ENCODE data around the gene AMPD3.

Gene AMPD3

DNA sequence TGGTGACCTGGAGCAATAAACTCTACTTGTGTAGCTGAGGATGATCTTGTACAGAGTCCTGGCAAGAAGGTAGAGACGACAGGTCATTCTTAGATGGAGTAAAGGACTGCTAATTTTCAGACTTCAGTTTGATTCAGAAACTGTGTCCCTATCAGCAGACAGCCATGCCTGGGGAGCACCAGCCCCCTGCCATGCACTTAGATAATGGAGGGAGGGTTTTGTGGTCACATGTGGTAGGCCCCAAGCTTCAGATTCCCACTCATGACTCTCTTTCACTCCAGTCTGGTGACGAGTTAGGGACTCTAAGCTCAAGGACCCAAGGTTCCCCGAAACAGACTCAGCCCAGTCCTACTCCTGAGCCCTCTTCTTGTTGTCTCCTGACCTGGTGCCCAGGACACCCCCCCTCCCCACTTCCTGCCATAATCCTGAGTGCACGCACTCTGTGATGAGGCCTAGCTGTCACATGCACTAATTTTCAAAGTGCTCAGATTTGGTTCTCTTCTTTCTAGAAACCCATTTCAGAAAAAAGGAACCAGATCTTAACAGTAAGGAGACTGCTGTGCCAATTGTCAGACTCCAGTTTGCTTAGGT is 10.2 kb upstream of the AMPD3 start:
- Histone ChIP-seq H3K27ac (ENCODE audit: insufficient read depth, low read depth, low read length, poor library complexity, severe bottlenecking) (no peak overlapping the region), H3K27me3 (ENCODE audit: control insufficient read depth, insufficient read depth, low read length, poor library complexity, severe bottlenecking) (peaks cover 21% of the 10 kb centered on the region), H3K4me3 (ENCODE audit: insufficient read depth, low read depth, low read length) (no peak overlapping the region), H3K9me3 (ENCODE audit: control insufficient read depth, low read length) (no peaks in the 10 kb centered on the region), H3K4me1 (ENCODE audit: control insufficient read depth, insufficient read depth, low read length) (no peaks in the 10 kb centered on the region), H3K36me3 (ENCODE audit: control insufficient read depth, insufficient read depth, low read length) (no peaks in the 10 kb centered on the region)
- WGBS, 2 experiments, result 84 to 93% methylated on average over 4 of the region's 4 CpGs

DNA sequence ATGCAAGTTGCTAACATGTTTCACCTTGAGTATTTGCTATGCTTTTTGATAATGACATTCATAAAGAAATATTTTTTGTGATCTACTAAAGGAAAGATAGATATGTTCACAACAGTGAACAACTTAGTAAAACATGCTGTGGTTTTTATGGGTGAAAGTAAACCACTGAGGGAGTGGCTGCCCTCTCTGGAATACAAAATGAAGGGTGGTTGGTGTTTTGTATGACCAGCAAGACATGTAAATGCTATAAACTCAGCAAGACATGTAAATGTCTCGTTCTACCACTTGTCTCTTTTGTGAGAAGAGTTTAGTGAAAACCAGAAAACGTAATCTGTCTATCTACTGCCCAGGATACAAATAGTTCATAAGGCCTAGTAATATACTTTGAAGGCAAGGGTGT is 7.6 kb upstream of the AMPD3 start:
- Histone ChIP-seq H3K27me3 (ENCODE audit: control insufficient read depth, insufficient read depth, low read length, poor library complexity, severe bottlenecking) (peaks cover 48% of the 10 kb centered on the region), H3K9me3 (ENCODE audit: control insufficient read depth, low read length) (no peaks in the 10 kb centered on the region), H3K27ac (ENCODE audit: insufficient read depth, low read depth, low read length, poor library complexity, severe bottlenecking) (no peak overlapping the region), H3K4me1 (ENCODE audit: control insufficient read depth, insufficient read depth, low read length) (no peaks in the 10 kb centered on the region), H3K36me3 (ENCODE audit: control insufficient read depth, insufficient read depth, low read length) (no peaks in the 10 kb centered on the region), H3K4me3 (ENCODE audit: insufficient read depth, low read depth, low read length) (no peak overlapping the region)
- WGBS, 2 experiments, result 83 to 89% methylated on average over 2 of the region's 2 CpGs

DNA sequence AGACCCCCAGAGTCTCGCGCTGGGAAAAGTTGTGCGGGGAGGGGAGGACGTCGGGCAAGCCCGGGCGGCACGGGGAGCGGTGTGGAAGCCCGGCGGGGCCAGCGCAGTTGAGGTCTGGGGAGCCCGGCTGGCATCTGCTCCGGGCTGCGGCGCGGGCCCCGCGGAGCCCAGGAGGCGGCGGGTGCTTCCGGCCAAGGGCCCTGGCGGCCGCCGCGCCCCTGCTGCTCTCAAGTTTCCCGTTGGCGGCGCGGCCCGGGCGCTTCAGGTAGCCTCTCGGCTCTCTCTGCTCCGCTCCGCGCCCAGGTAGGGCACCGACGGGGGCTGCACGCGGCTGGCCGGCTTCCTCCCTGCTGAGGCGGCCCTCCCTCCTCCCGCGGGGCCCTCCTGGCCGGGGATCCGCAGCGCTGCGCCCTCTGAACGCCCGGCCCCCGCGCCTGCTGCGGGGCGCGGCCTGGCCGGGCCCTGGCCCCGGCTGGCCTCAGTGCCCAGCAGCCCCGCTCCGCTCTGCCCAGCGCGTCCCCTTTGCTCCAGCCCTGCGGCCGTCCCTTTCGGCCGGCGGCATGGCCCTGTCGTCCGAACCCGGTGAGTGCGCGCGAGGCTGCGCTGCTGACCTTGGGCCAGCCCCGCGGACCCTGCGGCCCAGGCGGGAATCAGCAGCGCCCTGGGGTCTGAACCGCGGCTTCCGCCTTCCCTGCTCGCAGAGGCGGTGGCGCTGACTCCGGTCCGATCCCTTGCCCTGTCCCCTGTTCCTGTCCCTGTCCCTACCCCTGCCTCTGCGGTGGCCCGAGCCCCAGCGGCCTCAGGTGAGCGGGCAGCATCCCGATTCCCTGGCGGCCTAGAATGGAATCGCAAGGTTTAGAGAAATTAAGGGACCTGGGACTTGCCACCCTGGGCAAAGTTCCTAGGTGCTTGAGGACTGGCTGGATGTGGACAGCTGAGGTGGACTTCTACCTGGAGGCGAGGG is 4.3 kb upstream of the AMPD3 start:
- WGBS, 2 experiments, result 2% methylated on average over 94 of the region's 94 CpGs
- Histone ChIP-seq H3K27me3 (ENCODE audit: control insufficient read depth, insufficient read depth, low read length, poor library complexity, severe bottlenecking) (peaks cover 50% of the 10 kb centered on the region), H3K4me3 (ENCODE audit: insufficient read depth, low read depth, low read length) (peak overlapping the region; percentile 44), H3K36me3 (ENCODE audit: control insufficient read depth, insufficient read depth, low read length) (no peaks in the 10 kb centered on the region), H3K9me3 (ENCODE audit: control insufficient read depth, low read length) (no peaks in the 10 kb centered on the region), H3K27ac (ENCODE audit: insufficient read depth, low read depth, low read length, poor library complexity, severe bottlenecking) (no peak overlapping the region), H3K4me1 (ENCODE audit: control insufficient read depth, insufficient read depth, low read length) (peaks cover 3% of the 10 kb centered on the region)

DNA sequence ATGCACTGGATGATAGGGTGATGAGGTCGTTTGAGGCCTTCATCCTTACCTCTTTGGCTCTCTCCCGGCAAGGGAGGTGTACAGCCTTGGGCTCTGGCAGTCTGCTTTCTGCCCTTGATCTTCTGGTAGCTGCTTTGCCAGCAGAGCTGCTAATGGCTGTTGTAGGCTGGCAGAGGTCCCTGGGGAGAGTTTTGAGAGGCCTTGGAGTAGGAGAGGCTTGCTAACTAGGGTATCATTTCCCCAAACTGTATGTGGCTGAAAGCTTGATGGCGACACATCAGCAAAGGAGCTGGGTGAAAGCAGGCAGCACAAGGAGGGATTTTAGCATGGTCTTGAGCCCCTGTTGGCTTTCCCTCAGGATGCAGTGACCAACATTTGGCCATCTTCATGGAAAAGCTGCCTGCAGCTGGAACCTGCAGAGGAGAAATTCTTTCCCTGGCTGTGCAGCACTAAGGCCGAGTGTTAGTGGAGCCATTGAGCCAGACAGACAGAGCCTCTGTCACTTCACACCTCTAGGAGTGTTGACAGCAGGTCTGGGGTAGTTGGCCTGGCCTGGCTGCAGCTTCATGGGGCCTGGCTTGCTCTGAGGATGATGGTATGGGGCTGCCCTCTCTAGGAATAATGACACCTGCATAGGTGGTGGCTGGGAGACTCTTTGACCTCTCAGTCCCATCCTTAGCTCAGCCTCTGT is 3.5 kb upstream of the AMPD3 start:
- Histone ChIP-seq H3K36me3 (ENCODE audit: control insufficient read depth, insufficient read depth, low read length) (no peaks in the 10 kb centered on the region), H3K9me3 (ENCODE audit: control insufficient read depth, low read length) (no peaks in the 10 kb centered on the region), H3K27ac (ENCODE audit: insufficient read depth, low read depth, low read length, poor library complexity, severe bottlenecking) (no peak overlapping the region), H3K4me3 (ENCODE audit: insufficient read depth, low read depth, low read length) (no peak overlapping the region), H3K4me1 (ENCODE audit: control insufficient read depth, insufficient read depth, low read length) (peaks cover 7% of the 10 kb centered on the region), H3K27me3 (ENCODE audit: control insufficient read depth, insufficient read depth, low read length, poor library complexity, severe bottlenecking) (peaks cover 50% of the 10 kb centered on the region)
- 62 to 69% methylated on average over 4 of the region's 4 CpGs for WGBS, 2 experiments

DNA sequence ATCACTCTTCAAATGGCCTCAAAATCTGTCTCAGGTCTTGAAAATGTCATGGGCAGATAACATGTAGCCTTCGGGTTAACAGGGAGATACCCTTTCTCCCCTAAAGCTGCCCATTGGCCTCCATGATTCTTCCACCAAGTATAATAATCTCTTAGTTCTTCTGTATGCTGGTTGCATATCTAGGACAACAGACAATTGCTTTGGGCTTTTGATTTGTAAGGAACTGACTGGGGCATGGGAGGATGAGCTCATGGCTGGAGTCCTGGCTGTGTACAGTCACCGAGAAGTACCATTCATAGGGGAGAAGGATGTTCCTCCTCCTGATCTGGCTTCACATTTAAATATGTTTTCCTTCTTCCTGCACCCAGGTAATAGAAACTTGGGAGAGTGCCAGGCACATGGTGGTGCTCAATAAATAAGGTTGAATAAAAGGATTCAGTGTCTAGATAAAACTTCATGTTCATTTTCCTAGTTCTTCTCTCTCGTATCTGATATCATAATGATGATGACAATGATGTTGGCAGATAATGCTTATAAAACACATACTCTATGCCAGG is 2.8 kb upstream of the AMPD3 start:
- H3K4me3 ChIP-seq (ENCODE audit: insufficient read depth, low read depth, low read length), result no peak overlapping the region
- H3K4me1 ChIP-seq (ENCODE audit: control insufficient read depth, insufficient read depth, low read length), result peaks cover 10% of the 10 kb centered on the region
- H3K27me3 ChIP-seq (ENCODE audit: control insufficient read depth, insufficient read depth, low read length, poor library complexity, severe bottlenecking), result peaks cover 47% of the 10 kb centered on the region
- no peaks in the 10 kb centered on the region for H3K9me3 ChIP-seq (ENCODE audit: control insufficient read depth, low read length)
- H3K27ac ChIP-seq (ENCODE audit: insufficient read depth, low read depth, low read length, poor library complexity, severe bottlenecking), result no peak overlapping the region
- no peaks in the 10 kb centered on the region for H3K36me3 ChIP-seq (ENCODE audit: control insufficient read depth, insufficient read depth, low read length)
- WGBS, 2 experiments, result 96 to 100% methylated on average over 2 to 3 of the region's 3 CpGs

DNA sequence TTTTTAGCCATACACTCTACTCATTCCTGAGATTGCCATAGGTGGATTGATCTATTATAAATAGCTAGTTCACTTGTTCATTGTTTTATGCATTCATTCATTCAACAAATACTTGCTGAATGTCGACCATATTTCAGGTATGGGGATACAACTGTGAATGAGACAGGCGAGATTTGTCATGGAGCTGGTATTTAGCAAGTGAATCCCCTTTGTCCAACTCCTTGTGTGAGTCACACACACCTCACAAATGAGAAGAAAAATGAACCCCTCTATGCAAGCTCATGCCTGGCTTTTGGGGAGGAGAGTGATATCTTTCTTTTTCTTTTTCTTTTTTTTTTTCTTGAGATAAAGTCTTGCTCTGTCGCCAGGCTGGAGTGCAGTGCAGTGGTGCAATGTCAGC is 1.8 kb upstream of the AMPD3 start:
- no peaks in the 10 kb centered on the region for H3K36me3 ChIP-seq (ENCODE audit: control insufficient read depth, insufficient read depth, low read length)
- H3K27ac ChIP-seq (ENCODE audit: insufficient read depth, low read depth, low read length, poor library complexity, severe bottlenecking), result no peak overlapping the region
- H3K4me1 ChIP-seq (ENCODE audit: control insufficient read depth, insufficient read depth, low read length), result peaks cover 10% of the 10 kb centered on the region
- H3K4me3 ChIP-seq (ENCODE audit: insufficient read depth, low read depth, low read length), result no peak overlapping the region
- WGBS, 2 experiments, result 87 to 97% methylated on average over 3 of the region's 3 CpGs
- H3K9me3 ChIP-seq (ENCODE audit: control insufficient read depth, low read length), result no peaks in the 10 kb centered on the region
- H3K27me3 ChIP-seq (ENCODE audit: control insufficient read depth, insufficient read depth, low read length, poor library complexity, severe bottlenecking), result peaks cover 43% of the 10 kb centered on the region

DNA sequence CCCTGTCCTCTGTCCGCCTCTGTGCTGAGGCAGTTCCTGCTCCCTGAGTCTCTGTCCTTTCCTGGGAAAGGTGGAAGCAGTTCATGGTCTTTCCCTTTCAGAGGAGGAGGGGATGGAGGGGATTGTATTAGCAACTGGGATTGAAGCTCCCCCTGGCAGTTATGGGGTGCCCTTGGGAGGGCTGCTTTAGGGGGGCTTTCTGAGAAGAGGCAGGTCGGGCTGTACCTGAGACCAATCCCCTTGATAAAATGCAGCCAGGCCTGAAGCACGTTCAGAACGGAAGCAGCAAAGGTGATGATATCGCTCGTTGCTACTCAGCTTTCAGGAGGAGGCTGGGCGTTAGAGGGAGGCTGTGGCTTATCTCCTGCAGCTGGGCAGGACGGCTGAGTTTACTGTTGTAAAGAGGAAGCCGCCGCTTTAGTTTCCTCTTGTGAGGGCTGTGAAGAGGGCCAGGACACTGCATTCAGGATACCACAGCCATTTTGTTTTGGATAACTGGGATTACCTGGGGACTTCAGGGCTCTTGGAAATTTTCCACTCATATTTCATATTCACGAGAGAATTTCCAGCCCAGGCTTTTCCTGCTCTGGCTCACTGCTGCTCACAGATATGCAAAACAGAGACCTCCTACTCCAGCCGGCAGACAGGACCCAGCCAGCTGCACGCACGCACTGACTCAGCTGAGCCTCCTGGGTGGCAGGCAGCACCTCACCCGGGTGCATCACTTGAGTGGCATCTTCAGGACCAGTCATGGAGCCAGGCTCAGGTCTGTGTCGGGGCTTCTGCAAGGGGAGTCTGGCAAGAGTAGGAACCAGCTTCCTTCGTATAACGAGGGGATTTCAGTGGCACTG is 798 bp downstream of the AMPD3 start:
- no peaks in the 10 kb centered on the region for H3K9me3 ChIP-seq (ENCODE audit: control insufficient read depth, low read length)
- H3K27me3 ChIP-seq (ENCODE audit: control insufficient read depth, insufficient read depth, low read length, poor library complexity, severe bottlenecking), result peaks cover 18% of the 10 kb centered on the region
- no peak overlapping the region for H3K27ac ChIP-seq (ENCODE audit: insufficient read depth, low read depth, low read length, poor library complexity, severe bottlenecking)
- H3K4me3 ChIP-seq (ENCODE audit: insufficient read depth, low read depth, low read length), result no peak overlapping the region
- WGBS, 2 experiments, result 30 to 33% methylated on average over 18 of the region's 18 CpGs
- H3K4me1 ChIP-seq (ENCODE audit: control insufficient read depth, insufficient read depth, low read length), result peaks cover 10% of the 10 kb centered on the region
- H3K36me3 ChIP-seq (ENCODE audit: control insufficient read depth, insufficient read depth, low read length), result no peaks in the 10 kb centered on the region

DNA sequence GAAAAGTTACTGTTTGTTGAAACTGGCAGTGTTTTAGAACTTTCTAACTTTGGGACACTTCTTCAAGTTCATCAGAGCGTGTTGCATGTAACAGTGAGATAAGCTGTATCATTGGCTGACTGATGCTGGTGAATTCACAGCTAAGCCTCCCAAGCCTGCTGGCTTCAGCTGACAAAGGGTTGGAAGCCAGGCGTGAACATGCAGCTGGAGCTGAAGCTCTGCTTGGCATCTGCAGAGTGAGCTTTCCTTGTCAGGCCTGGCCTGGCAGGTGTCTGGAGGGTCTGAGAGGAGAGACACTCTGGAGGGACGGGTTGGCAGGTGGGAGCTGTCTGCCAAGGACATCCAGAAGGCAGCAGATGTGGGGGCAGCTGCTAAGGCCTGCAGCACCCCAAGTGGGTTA is 1.5 kb downstream of the AMPD3 start:
- Histone ChIP-seq H3K4me3 (ENCODE audit: insufficient read depth, low read depth, low read length) (no peak overlapping the region), H3K36me3 (ENCODE audit: control insufficient read depth, insufficient read depth, low read length) (no peaks in the 10 kb centered on the region), H3K27ac (ENCODE audit: insufficient read depth, low read depth, low read length, poor library complexity, severe bottlenecking) (no peak overlapping the region), H3K27me3 (ENCODE audit: control insufficient read depth, insufficient read depth, low read length, poor library complexity, severe bottlenecking) (peaks cover 11% of the 10 kb centered on the region), H3K4me1 (ENCODE audit: control insufficient read depth, insufficient read depth, low read length) (peaks cover 10% of the 10 kb centered on the region), H3K9me3 (ENCODE audit: control insufficient read depth, low read length) (no peaks in the 10 kb centered on the region)
- WGBS, 2 experiments, result 89% methylated on average over 3 of the region's 3 CpGs

DNA sequence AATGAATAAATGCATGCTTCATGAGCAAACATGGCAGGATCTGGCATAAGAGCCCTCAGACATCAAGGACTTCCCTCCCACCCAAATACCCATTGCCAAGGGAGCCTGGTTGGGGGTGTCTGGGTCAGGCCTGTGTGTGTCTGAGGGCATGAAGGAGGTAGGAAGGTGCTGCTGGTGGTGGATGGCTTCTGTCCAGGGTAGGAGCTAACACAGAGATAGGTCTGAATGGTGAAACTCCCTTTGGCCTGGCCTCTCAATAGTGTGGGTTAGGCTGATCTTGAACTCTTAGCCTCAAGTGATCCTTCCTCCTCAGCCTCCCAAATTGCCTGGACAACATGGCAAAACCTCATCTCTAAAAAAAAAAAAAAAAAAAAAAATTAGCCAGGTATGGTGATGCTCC is 2.8 kb downstream of the AMPD3 start:
- Histone ChIP-seq H3K27ac (ENCODE audit: insufficient read depth, low read depth, low read length, poor library complexity, severe bottlenecking) (no peak overlapping the region), H3K4me3 (ENCODE audit: insufficient read depth, low read depth, low read length) (no peak overlapping the region), H3K36me3 (ENCODE audit: control insufficient read depth, insufficient read depth, low read length) (no peaks in the 10 kb centered on the region), H3K9me3 (ENCODE audit: control insufficient read depth, low read length) (no peaks in the 10 kb centered on the region), H3K4me1 (ENCODE audit: control insufficient read depth, insufficient read depth, low read length) (peaks cover 10% of the 10 kb centered on the region), H3K27me3 (ENCODE audit: control insufficient read depth, insufficient read depth, low read length, poor library complexity, severe bottlenecking) (no peaks in the 10 kb centered on the region)

Measured in ectodermal cell (in vitro differentiated cells).